ENCODE measurements around the gene LRMDA. TPM values are rescaled to one million over a fixed set of nuclear protein-coding genes. Genes with fewer than 3 reads are reported as not detected.

LRMDA gene
- total RNA-seq, 1 experiment from 2014 or later, result 1.2 TPM

DNA sequence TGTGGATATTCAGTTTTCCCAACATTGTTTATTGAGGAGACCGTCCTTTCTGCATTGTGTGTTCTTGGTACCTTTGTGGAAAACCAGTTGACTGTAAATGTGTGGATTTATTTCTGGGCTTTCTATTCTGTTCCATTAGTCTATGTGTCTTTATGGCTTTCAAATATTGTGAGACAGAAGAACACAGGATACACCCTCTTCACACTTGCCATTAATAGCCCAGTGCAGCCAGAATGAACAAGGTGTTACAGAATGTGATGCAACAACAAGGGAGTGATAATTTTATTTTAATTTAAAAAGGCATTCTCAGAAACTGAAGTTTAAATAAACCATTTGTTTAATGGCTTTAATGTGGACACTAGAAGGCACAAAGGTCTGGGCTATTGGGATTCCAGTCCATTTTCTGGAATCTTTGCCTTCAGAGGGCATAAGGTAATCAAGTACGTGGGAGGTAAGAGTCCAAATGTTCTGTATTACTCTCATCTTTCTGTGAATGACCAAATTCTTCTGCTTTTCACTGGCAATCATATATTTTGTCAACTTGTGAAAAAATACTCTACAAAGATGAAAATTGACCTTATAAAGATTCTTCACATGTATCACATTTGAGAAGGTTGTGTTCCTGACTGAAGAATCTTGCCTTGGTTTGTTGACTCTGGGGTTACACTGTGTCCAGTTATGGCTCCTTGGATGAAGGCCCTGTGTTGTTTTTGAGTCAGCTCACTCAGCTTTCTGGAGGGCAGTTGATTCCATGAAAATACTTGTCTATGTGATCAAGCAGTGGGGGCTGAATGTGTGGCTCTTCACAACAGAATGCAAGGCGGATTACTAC, 962.7 kb downstream of the LRMDA start:
- ChIA-PET CTCF (no interaction called here), POLR2A (ENCODE audit: unreplicated experiment) (no interaction called here)
- Histone ChIP-seq H4K20me1 (ENCODE audit: low read length) (no peaks in the 10 kb centered on the region), H3K4me2 (ENCODE audit: low read length) (no peak overlapping the region), H3K79me2 (ENCODE audit: low read length) (no peaks in the 10 kb centered on the region), H3K4me1 (ENCODE audit: insufficient read depth, low read length) (no peaks in the 10 kb centered on the region), H2AFZ (ENCODE audit: low read length) (no peak overlapping the region), H3F3A (ENCODE audit: low read length, unreplicated experiment) (no peaks in the 10 kb centered on the region), H3K4me3 (ENCODE audit: low read length) (no peak overlapping the region), H3K9me2 (replicated peaks; ENCODE audit: low read length) (0 out of 2 replicates have a peak, but pooled peaks cover 6% of the 10 kb centered on the region), H3K9ac (ENCODE audit: low read length) (no peak overlapping the region), H3K9me3 (ENCODE audit: low read length) (no peaks in the 10 kb centered on the region), H3K27me3 (ENCODE audit: low read length) (no peaks in the 10 kb centered on the region; the same call in none of the 2 replicates), H3K36me3 (ENCODE audit: low read depth, low read length) (no peaks in the 10 kb centered on the region), H3K27ac (ENCODE audit: low read length) (no peak overlapping the region)
- no peak for ATAC-seq
- TF ChIP-seq, protein P1, sequence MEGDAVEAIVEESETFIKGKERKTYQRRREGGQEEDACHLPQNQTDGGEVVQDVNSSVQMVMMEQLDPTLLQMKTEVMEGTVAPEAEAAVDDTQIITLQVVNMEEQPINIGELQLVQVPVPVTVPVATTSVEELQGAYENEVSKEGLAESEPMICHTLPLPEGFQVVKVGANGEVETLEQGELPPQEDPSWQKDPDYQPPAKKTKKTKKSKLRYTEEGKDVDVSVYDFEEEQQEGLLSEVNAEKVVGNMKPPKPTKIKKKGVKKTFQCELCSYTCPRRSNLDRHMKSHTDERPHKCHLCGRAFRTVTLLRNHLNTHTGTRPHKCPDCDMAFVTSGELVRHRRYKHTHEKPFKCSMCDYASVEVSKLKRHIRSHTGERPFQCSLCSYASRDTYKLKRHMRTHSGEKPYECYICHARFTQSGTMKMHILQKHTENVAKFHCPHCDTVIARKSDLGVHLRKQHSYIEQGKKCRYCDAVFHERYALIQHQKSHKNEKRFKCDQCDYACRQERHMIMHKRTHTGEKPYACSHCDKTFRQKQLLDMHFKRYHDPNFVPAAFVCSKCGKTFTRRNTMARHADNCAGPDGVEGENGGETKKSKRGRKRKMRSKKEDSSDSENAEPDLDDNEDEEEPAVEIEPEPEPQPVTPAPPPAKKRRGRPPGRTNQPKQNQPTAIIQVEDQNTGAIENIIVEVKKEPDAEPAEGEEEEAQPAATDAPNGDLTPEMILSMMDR (conservative IDR thresholded peaks at IDR 0.05; ENCODE audit: low read depth, low read length), result no peak
- TF ChIP-seq EZH2phosphoT487 (IDR thresholded peaks at IDR 0.05; ENCODE audit: borderline replicate concordance, low read length), result no peak
- no peak for TF ChIP-seq EZH2 (IDR thresholded peaks at IDR 0.05; ENCODE audit: low read length, unreplicated experiment)
- DNase-seq, result no peak
- no TSS peak for BruUV-seq (replicated peaks)
- intact Hi-C loops (cut with micrococcal nuclease), result no loop called here

DNA sequence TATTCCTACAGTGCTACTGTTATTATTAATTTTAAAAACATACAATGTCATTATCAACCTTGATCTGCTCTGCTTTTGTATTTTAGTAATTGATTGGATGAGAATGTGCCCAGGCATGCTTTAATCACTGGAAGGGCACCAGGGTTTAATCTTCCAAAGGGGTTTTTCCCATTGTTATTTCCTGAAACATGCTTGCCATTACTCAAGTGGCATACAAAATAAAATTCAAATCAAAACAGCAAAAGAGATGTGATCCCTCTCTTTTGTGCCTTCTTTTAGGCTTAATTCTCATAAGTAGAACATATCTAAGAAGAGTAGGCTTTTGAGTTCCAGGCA, 963.3 kb downstream of the LRMDA start:
- Histone ChIP-seq H3K36me3 (ENCODE audit: low read depth, low read length) (no peaks in the 10 kb centered on the region), H3K4me3 (ENCODE audit: low read length) (no peak overlapping the region), H3K4me1 (ENCODE audit: insufficient read depth, low read length) (no peaks in the 10 kb centered on the region), H3K27ac (ENCODE audit: low read length) (no peak overlapping the region), H3K9me2 (replicated peaks; ENCODE audit: low read length) (0 out of 2 replicates have a peak, but pooled peaks cover 6% of the 10 kb centered on the region), H3K9me3 (ENCODE audit: low read length) (no peaks in the 10 kb centered on the region), H3K4me2 (ENCODE audit: low read length) (no peak overlapping the region), H4K20me1 (ENCODE audit: low read length) (no peaks in the 10 kb centered on the region), H3K27me3 (ENCODE audit: low read length) (no peaks in the 10 kb centered on the region; the same call in none of the 2 replicates), H3F3A (ENCODE audit: low read length, unreplicated experiment) (no peaks in the 10 kb centered on the region), H3K79me2 (ENCODE audit: low read length) (no peaks in the 10 kb centered on the region), H2AFZ (ENCODE audit: low read length) (no peak overlapping the region), H3K9ac (ENCODE audit: low read length) (no peak overlapping the region)
- ATAC-seq (no peak), DNase-seq (no peak)
- ChIA-PET POLR2A (ENCODE audit: unreplicated experiment) (no interaction called here), CTCF (no interaction called here)
- TF ChIP-seq EZH2 (IDR thresholded peaks at IDR 0.05; ENCODE audit: low read length, unreplicated experiment) (no peak), EZH2phosphoT487 (IDR thresholded peaks at IDR 0.05; ENCODE audit: borderline replicate concordance, low read length) (no peak)
- TF ChIP-seq, protein P1 (conservative IDR thresholded peaks at IDR 0.05; ENCODE audit: low read depth, low read length), result no peak
- intact Hi-C loops (cut with micrococcal nuclease), result no loop called here
- BruUV-seq (replicated peaks), result no TSS peak

DNA sequence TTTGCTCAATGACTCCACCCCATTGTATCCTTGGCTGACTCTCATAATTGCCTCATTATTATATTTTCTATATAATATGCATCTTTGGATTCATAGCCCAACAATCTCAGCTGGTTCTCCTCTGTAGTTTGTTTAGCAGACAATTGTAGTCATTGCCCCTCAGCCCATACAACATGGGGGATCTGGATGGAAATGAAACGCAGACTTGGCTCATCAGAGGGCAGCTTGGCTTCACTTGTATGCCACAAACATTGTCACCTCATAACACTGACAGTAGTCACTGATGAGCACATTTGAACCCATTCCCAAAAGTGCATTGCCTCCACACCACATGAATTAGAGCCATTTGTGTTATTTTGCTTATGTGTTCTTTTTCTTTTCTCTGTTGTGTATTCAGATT, 963.8 kb downstream of the LRMDA start:
- intact Hi-C loops (cut with micrococcal nuclease), result no loop called here
- ATAC-seq, result no peak
- Histone ChIP-seq H3K4me3 (ENCODE audit: low read length) (no peak overlapping the region), H3K9me2 (replicated peaks; ENCODE audit: low read length) (0 out of 2 replicates have a peak, but pooled peaks cover 6% of the 10 kb centered on the region), H3F3A (ENCODE audit: low read length, unreplicated experiment) (no peaks in the 10 kb centered on the region), H3K79me2 (ENCODE audit: low read length) (no peaks in the 10 kb centered on the region), H3K9ac (ENCODE audit: low read length) (no peak overlapping the region), H3K4me2 (ENCODE audit: low read length) (no peak overlapping the region), H3K4me1 (ENCODE audit: insufficient read depth, low read length) (no peaks in the 10 kb centered on the region), H3K27me3 (ENCODE audit: low read length) (peaks cover 3% of the 10 kb centered on the region), H2AFZ (ENCODE audit: low read length) (no peak overlapping the region), H3K36me3 (ENCODE audit: low read depth, low read length) (no peaks in the 10 kb centered on the region), H3K27ac (ENCODE audit: low read length) (no peak overlapping the region), H3K9me3 (ENCODE audit: low read length) (no peaks in the 10 kb centered on the region), H4K20me1 (ENCODE audit: low read length) (no peaks in the 10 kb centered on the region)
- POLR2A ChIA-PET (ENCODE audit: unreplicated experiment), result no interaction called here
- no peak for DNase-seq
- CTCF ChIA-PET, result no interaction called here
- TF ChIP-seq EZH2phosphoT487 (IDR thresholded peaks at IDR 0.05; ENCODE audit: borderline replicate concordance, low read length) (no peak), EZH2 (IDR thresholded peaks at IDR 0.05; ENCODE audit: low read length, unreplicated experiment) (no peak)
- TF ChIP-seq, protein P1 (conservative IDR thresholded peaks at IDR 0.05; ENCODE audit: low read depth, low read length), result no peak
- no TSS peak for BruUV-seq (replicated peaks)
